H1 (cell line): ENCODE data around the gene COQ2. TPM values are rescaled to one million over a fixed set of nuclear protein-coding genes. Genes with fewer than 3 reads are reported as not detected.

Experiments used
- CTCF ChIA-PET: fragments of 300-600 bp; sonication (Branson Sonifier 250); formaldehyde crosslinking; loops from one replicate; lab custom pipeline; 2021; ENCODE audit not compliant: partially characterized antibody; lab: Charles Lee
- POLR2A ChIA-PET: fragments of 300-600 bp; sonication (Branson Sonifier 250); formaldehyde crosslinking; loops from one replicate; lab custom pipeline; 2021; ENCODE audit warnings: inconsistent platforms; ENCODE audit not compliant: partially characterized antibody; lab: Charles Lee
- DNase-seq, 2 experiments: peaks; one replicate each; pipeline versions ENCODE4 v3.0.0 to v3.0.0-alpha.2; 2010 to 2022; ENCODE audit warnings: low spot score in 2 of 2, low read depth in 1 of 2, mixed read lengths in 1 of 2
- FAIRE-seq: peaks from 2 replicates; lab custom pipeline; 2011; peaks lifted over from hg19 to GRCh38; lab: Jason Lieb, UNC
- H2AFZ ChIP-seq: 2 replicates; pipeline ENCODE4 v1.8.1; 2012; ENCODE audit warnings: low read length, inconsistent platforms
- H2AK5ac ChIP-seq: 2 replicates; pipeline ENCODE4 v1.6.1; 2013; ENCODE audit warnings: low read depth, low read length
- H2BK120ac ChIP-seq: replicated peaks from 2 replicates; pipeline ENCODE3; 2013; ENCODE audit warnings: low read depth, low read length, inconsistent platforms
- H2BK12ac ChIP-seq: 2 replicates; pipeline ENCODE4 v1.6.1; 2013; ENCODE audit warnings: low read depth, low read length
- H2BK15ac ChIP-seq: 2 replicates; pipeline ENCODE4 v1.6.1; 2013; ENCODE audit warnings: low read length
- H2BK20ac ChIP-seq: 2 replicates; pipeline ENCODE4 v1.6.1; 2013; ENCODE audit warnings: low read length
- H2BK5ac ChIP-seq: 2 replicates; pipeline ENCODE4 v1.6.1; 2013; ENCODE audit warnings: low read depth, low read length
- H3K14ac ChIP-seq: 2 replicates; pipeline ENCODE4 v1.6.1; 2013; ENCODE audit warnings: inconsistent platforms; ENCODE audit not compliant: insufficient read length
- H3K18ac ChIP-seq: 2 replicates; pipeline ENCODE4 v1.6.1; 2013; ENCODE audit warnings: low read length; ENCODE audit errors: extremely low read depth
- H3K23ac ChIP-seq: 2 replicates; pipeline ENCODE4 v1.6.1; 2013; ENCODE audit warnings: inconsistent platforms; ENCODE audit not compliant: insufficient read length
- H3K23me2 ChIP-seq: 2 replicates; pipeline ENCODE4 v1.6.1; 2013; ENCODE audit warnings: low read depth, low read length
- H3K27ac ChIP-seq: 2 replicates; pipeline ENCODE4 v1.6.1; 2011; ENCODE audit warnings: low read depth, low read length, inconsistent platforms
- H3K27me3 ChIP-seq, 4 experiments: replicated peaks in 1 of 4; 1 replicate in 1 of 4; 2 replicates in 3 of 4; pipeline versions ENCODE4 v1.6.1 to v1.8.1; 2011 to 2013; ENCODE audit warnings: low read length in 3 of 4, mild to moderate bottlenecking in 3 of 4, inconsistent platforms in 2 of 4, mixed read lengths in 2 of 4, moderate library complexity in 1 of 4; ENCODE audit not compliant: control insufficient read depth in 3 of 4, insufficient read depth in 3 of 4; ENCODE audit errors: extremely low read depth in 1 of 4
- H3K36me3 ChIP-seq, 4 experiments: 2 replicates each; pipeline versions ENCODE4 v1.6.1 to v1.8.1; 2011 to 2013; ENCODE audit warnings: mild to moderate bottlenecking in 4 of 4, low read length in 3 of 4, moderate library complexity in 2 of 4, control low read depth in 1 of 4, inconsistent platforms in 1 of 4; ENCODE audit not compliant: insufficient read depth in 4 of 4, control insufficient read depth in 2 of 4
- H3K4ac ChIP-seq: replicated peaks from 2 replicates; pipeline ENCODE3; 2013; ENCODE audit warnings: low read length, low read depth, mixed read lengths, inconsistent platforms; ENCODE audit not compliant: insufficient read length
- H3K4me1 ChIP-seq, 4 experiments: replicated peaks in 1 of 4; 1 replicate in 1 of 4; 2 replicates in 3 of 4; pipeline versions ENCODE4 v1.6.1 to v1.8.1; 2011 to 2013; ENCODE audit warnings: low read length in 3 of 4, inconsistent platforms in 2 of 4, mixed read lengths in 1 of 4; ENCODE audit not compliant: insufficient read depth in 4 of 4, control insufficient read depth in 3 of 4
- H3K4me2 ChIP-seq, 2 experiments: 2 replicates each; pipeline versions ENCODE4 v1.6.1 to v1.8.1; 2011 to 2013; ENCODE audit warnings: low read depth in 2 of 2, low read length in 2 of 2, control low read depth in 1 of 2, inconsistent platforms in 1 of 2, mild to moderate bottlenecking in 1 of 2; ENCODE audit not compliant: insufficient read depth in 1 of 2
- H3K4me3 ChIP-seq, 4 experiments: fragments of 200-600, 300-600 bp in 1 of 4; sonication (generic), shearing (Covaris generic), sonication (Bioruptor Twin) in 1 of 4; 2 replicates each; pipeline versions ENCODE4 v1.5.1 to v1.8.1; 2011 to 2016; ENCODE audit warnings: low read length in 4 of 4, low read depth in 3 of 4, control low read depth in 2 of 4, inconsistent platforms in 2 of 4, mild to moderate bottlenecking in 2 of 4, mixed read lengths in 1 of 4, moderate library complexity in 1 of 4; ENCODE audit not compliant: insufficient read depth in 2 of 4; ENCODE audit errors: extremely low read depth in 1 of 4
- H3K56ac ChIP-seq: replicated peaks from 2 replicates; pipeline ENCODE3; 2013; ENCODE audit warnings: low read depth, mild to moderate bottlenecking, mixed read lengths, low read length, inconsistent platforms; ENCODE audit not compliant: insufficient read length
- H3K79me1 ChIP-seq: 2 replicates; pipeline ENCODE4 v1.6.1; 2013; ENCODE audit warnings: low read depth, low read length, control low read depth
- H3K79me2 ChIP-seq, 2 experiments: 2 replicates each; pipeline versions ENCODE4 v1.6.1 to v1.8.1; 2012 to 2013; ENCODE audit warnings: low read length in 2 of 2, mild to moderate bottlenecking in 2 of 2, inconsistent platforms in 1 of 2; ENCODE audit not compliant: insufficient read depth in 2 of 2, control insufficient read depth in 1 of 2
- H3K9ac ChIP-seq, 4 experiments: replicated peaks in 1 of 4; 1 replicate in 1 of 4; 2 replicates in 3 of 4; pipeline versions ENCODE4 v1.6.1 to v1.8.1; 2011 to 2013; ENCODE audit warnings: low read depth in 3 of 4, low read length in 3 of 4, control low read depth in 2 of 4, mild to moderate bottlenecking in 2 of 4, moderate library complexity in 2 of 4, inconsistent platforms in 1 of 4; ENCODE audit errors: extremely low read depth in 1 of 4
- H3K9me3 ChIP-seq, 2 experiments: 2 replicates each; pipeline versions ENCODE4 v1.6.1 to v1.8.1; 2012 to 2013; ENCODE audit warnings: mild to moderate bottlenecking in 2 of 2, moderate library complexity in 2 of 2, control low read depth in 1 of 2, inconsistent platforms in 1 of 2, low read depth in 1 of 2, low read length in 1 of 2, mixed read lengths in 1 of 2; ENCODE audit not compliant: insufficient read depth in 2 of 2
- H4K20me1 ChIP-seq, 2 experiments: replicated peaks in 1 of 2; 2 replicates each; pipeline versions ENCODE3 to v1.8.1; 2011 to 2013; ENCODE audit warnings: inconsistent platforms in 2 of 2, low read length in 2 of 2, mild to moderate bottlenecking in 1 of 2; ENCODE audit not compliant: insufficient read depth in 2 of 2, control insufficient read depth in 1 of 2
- H4K5ac ChIP-seq: 2 replicates; pipeline ENCODE4 v1.6.1; 2013; ENCODE audit warnings: low read length, low read depth, mixed read lengths, inconsistent platforms; ENCODE audit not compliant: insufficient read length
- H4K8ac ChIP-seq: 2 replicates; pipeline ENCODE4 v1.8.0; 2013; ENCODE audit warnings: mild to moderate bottlenecking, moderate library complexity, low read length, inconsistent platforms; ENCODE audit not compliant: insufficient read depth; ENCODE audit errors: extremely low read depth
- H4K91ac ChIP-seq: replicated peaks from 2 replicates; pipeline ENCODE3; 2013; ENCODE audit warnings: low read length, mixed read lengths, inconsistent platforms; ENCODE audit not compliant: insufficient read length
- ASH2L ChIP-seq: fragments of 200-600, 300-600 bp; sonication (generic); IDR thresholded peaks from one replicate; pipeline ENCODE4 v1.7.1; 2017; ENCODE audit warnings: low read length
- BCL11A ChIP-seq, 2 experiments: IDR thresholded peaks; one replicate each; pipeline ENCODE4 v1.6.1; 2011; ENCODE audit warnings: low read depth in 2 of 2, low read length in 2 of 2, mild to moderate bottlenecking in 2 of 2
- BRCA1 ChIP-seq: IDR thresholded peaks from 2 replicates; pipeline ENCODE4 v1.6.1; 2012; ENCODE audit warnings: low read depth, low read length, improper control_type of control experiment
- FOSL1 ChIP-seq: IDR thresholded peaks from 2 replicates; pipeline ENCODE4 v1.6.1; 2011; ENCODE audit warnings: mild to moderate bottlenecking, low read depth, low read length, moderate library complexity; ENCODE audit not compliant: insufficient read depth
- HDAC6 ChIP-seq: IDR thresholded peaks from one replicate; pipeline ENCODE4 v1.7.1; 2012; ENCODE audit warnings: low read depth, mild to moderate bottlenecking, inconsistent platforms, low read length, moderate library complexity
- KDM4A ChIP-seq: IDR thresholded peaks from one replicate; pipeline ENCODE4 v1.7.1; 2012; ENCODE audit warnings: low read depth, mild to moderate bottlenecking, moderate library complexity, low read length, inconsistent platforms; ENCODE audit not compliant: severe bottlenecking
- KDM5A ChIP-seq: fragments of 200-600 bp; IDR thresholded peaks from 2 replicates; pipeline ENCODE4 v1.7.1; 2012; ENCODE audit warnings: mild to moderate bottlenecking, low read length, inconsistent platforms, mixed read lengths
- RFX5 ChIP-seq: IDR thresholded peaks from 2 replicates; pipeline ENCODE4 v1.6.1; 2011; ENCODE audit warnings: low read depth, low read length, improper control_type of control experiment, borderline replicate concordance
- RNF2 ChIP-seq: fragments of 200-900, 300-1000 bp; sonication (generic); IDR thresholded peaks from 2 replicates; pipeline ENCODE4 v1.7.1; 2016; ENCODE audit warnings: borderline replicate concordance, low read depth, mild to moderate bottlenecking, antibody characterized with exemption, low read length; ENCODE audit not compliant: poor library complexity, severe bottlenecking; ENCODE audit errors: missing control alignments
- SIX5 ChIP-seq: IDR thresholded peaks from 2 replicates; pipeline ENCODE4 v1.6.1; 2011; ENCODE audit warnings: mild to moderate bottlenecking, low read depth, low read length
- TAF1 ChIP-seq: IDR thresholded peaks from 2 replicates; pipeline ENCODE4 v1.6.1; 2011; ENCODE audit warnings: mild to moderate bottlenecking, low read depth, low read length
- TBP ChIP-seq: IDR thresholded peaks from 2 replicates; pipeline ENCODE4 v1.6.1; 2011; ENCODE audit warnings: low read depth, low read length, improper control_type of control experiment
- ZNF274 ChIP-seq: IDR thresholded peaks from 2 replicates; pipeline ENCODE4 v1.7.0; 2012; ENCODE audit warnings: low read length, borderline replicate concordance; ENCODE audit errors: extremely low read depth
- WGBS, 2 experiments: shearing (Covaris generic) in 1 of 2; methylation state at CpG; one replicate each; pipeline versions ENCODE4 v1.1.6 to v1.1.7; 2013 to 2015; ENCODE audit warnings: low lambda C conversion rate in 2 of 2, mixed read lengths in 2 of 2, inconsistent platforms in 1 of 2, low coverage in 1 of 2, missing lambda C conversion rate in 1 of 2; ENCODE audit not compliant: insufficient replicate concordance in 2 of 2, insufficient coverage in 1 of 2, insufficient read length in 1 of 2; ENCODE audit errors: extremely low coverage in 1 of 2, missing lambda C conversion rate in 1 of 2; 5-methylcytosine and 5-hydroxymethylcytosine counted together
- polyA plus RNA-seq, 7 experiments: library from polyadenylated mRNA; depleted of rRNA in 3 of 7; stranded (reverse) in 5 of 7; unstranded in 2 of 7; fragments of >200 nt in 5 of 7; fragments of 200-250 nt in 2 of 7; gene quantifications; 1 replicate in 5 of 7; 2 replicates in 1 of 7; 4 replicates in 1 of 7; pipeline versions ENCODE4 v1.2.1 to v1.2.3, GENCODE V29; 2011 to 2013; ENCODE audit warnings: missing spikeins in 2 of 7, mixed read lengths in 2 of 7
- total RNA-seq: library from RNA; stranded (reverse); fragmentation: NEBNext Ultra II Directional; extraction: Animal tissue kit (Norgen Biotek cat#: 25700); gene quantifications from 2 replicates; pipeline ENCODE4 v1.2.1, GENCODE V29; 2021

Gene COQ2
- total and polyA plus RNA-seq, 2 of the 8 experiments (the other 6 are each of a cell fraction or from before 2014, with no cell fraction given): 21.5 to 22.9 TPM

- Histone ChIP-seq H3K23me2 (no peaks in the 10 kb centered on the region), H3K4ac (no peak overlapping the region), H2BK20ac (no peak overlapping the region), H2BK120ac (no peak overlapping the region), H3K79me1 (no peaks in the 10 kb centered on the region), H3K9me3 (no peaks in the 10 kb centered on the region), H3K4me3 (no peak overlapping the region), H3K79me2 (no peaks in the 10 kb centered on the region), H2AK5ac (no peak overlapping the region), H2BK15ac (no peak overlapping the region), H3K18ac (no peak overlapping the region), H4K91ac (no peak overlapping the region), H2AFZ (no peak overlapping the region), H4K20me1 (no peaks in the 10 kb centered on the region), H4K5ac (no peak overlapping the region), H3K36me3 (no peaks in the 10 kb centered on the region), H3K27ac (no peak overlapping the region), H3K27me3 (no peaks in the 10 kb centered on the region), H3K14ac (no peak overlapping the region), H3K4me2 (no peak overlapping the region), H3K9ac (no peak overlapping the region), H2BK12ac (no peak overlapping the region), H2BK5ac (no peak overlapping the region), H3K4me1 (no peaks in the 10 kb centered on the region), H3K56ac (no peak overlapping the region), H3K23ac (no peak overlapping the region), H4K8ac (no peak overlapping the region)
- DNase-seq: no peak
- no peak for FAIRE-seq
- 91% methylated on average over 8 of the region's 8 CpGs; no CpG with 5 or more reads in 1 of the 2 experiments for WGBS, 2 experiments
- POLR2A ChIA-PET: interaction anchor here (1.8 kb wide), 1 partner anchor 7 kb away, joined by 6 read pairs; no protein-coding TSS in a partner anchor
- CTCF ChIA-PET: interaction anchor here (0.8 to 2.5 kb wide), 5 partner anchors 21 to 163 kb away, joined by 3 to 12 read pairs (median 5); partner anchors contain the start of gene COQ2
- TF ChIP-seq KDM5A (no peak), RNF2 (no peak), HDAC6 (no peak), TAF1 (no peak), SIX5 (no peak), KDM4A (no peak), BRCA1 (no peak), ASH2L (no peak), ZNF274 (no peak), FOSL1 (no peak), BCL11A (IDR thresholded peaks at IDR 0.05; ENCODE audit: low read depth in 2 of 2, low read length in 2 of 2) (no peak), TBP (no peak), RFX5 (no peak)
Observed at GRCh38 chr4:83217721-83218522, 66.7 kb downstream of the COQ2 start.
